OCI-LY3 (cell line): Measurements from ENCODE around the gene SHBG.
A peak's percentile ranks its signal among the peaks of the same experiment; 100 is the strongest.

Experiments
- H2AFZ ChIP-seq: fragments of 200-600, 300-600 bp; shearing (Covaris generic); 2 replicates; pipeline ENCODE4 v1.6.0; 2014; ENCODE audit warnings: antibody characterized with exemption, low read depth, low read length
- H3K27ac ChIP-seq: fragments of 200-600, 300-600 bp; sonication (generic); 2 replicates; pipeline ENCODE4 v1.5.1; 2014; ENCODE audit warnings: mild to moderate bottlenecking, low read length, moderate library complexity, mixed read lengths
- H3K27me3 ChIP-seq: fragments of 200-600, 300-600 bp; sonication (generic); 2 replicates; pipeline ENCODE4 v1.6.1; 2014; ENCODE audit warnings: low read depth, low read length, mixed read lengths
- H3K36me3 ChIP-seq: fragments of 200-600, 300-600 bp; sonication (generic); replicated peaks from 2 replicates; pipeline ENCODE3; 2014; ENCODE audit warnings: low read depth, low read length, mixed read lengths
- H3K4me1 ChIP-seq: fragments of 300-600, 200-600 bp; sonication (generic); 2 replicates; pipeline ENCODE4 v1.6.1; 2014; ENCODE audit warnings: low read length, mixed read lengths
- H3K4me2 ChIP-seq: fragments of 200-600, 300-600 bp; sonication (generic); 2 replicates; pipeline ENCODE4 v1.6.1; 2014; ENCODE audit warnings: low read length, mixed read lengths
- H3K4me3 ChIP-seq: fragments of 300-600, 200-600 bp; sonication (generic); 2 replicates; pipeline ENCODE4 v1.5.1; 2014; ENCODE audit warnings: antibody characterized with exemption, mild to moderate bottlenecking, low read length, moderate library complexity
- H3K79me2 ChIP-seq: fragments of 300-600, 200-600 bp; shearing (Covaris generic); 2 replicates; pipeline ENCODE4 v1.6.1; 2014; ENCODE audit warnings: mild to moderate bottlenecking, low read length, mixed read lengths
- H3K9ac ChIP-seq: fragments of 300-600, 200-600 bp; shearing (Covaris generic); 2 replicates; pipeline ENCODE4 v1.6.0; 2014; ENCODE audit warnings: mild to moderate bottlenecking, low read length, moderate library complexity
- H3K9me3 ChIP-seq: fragments of 200-600, 300-600 bp; shearing (Covaris generic); 2 replicates; pipeline ENCODE4 v1.6.1; 2014; ENCODE audit warnings: low read length, mixed read lengths; ENCODE audit not compliant: insufficient read depth
- H4K20me1 ChIP-seq: fragments of 200-600, 300-600 bp; sonication (generic); 2 replicates; pipeline ENCODE4 v1.6.1; 2016; ENCODE audit warnings: low read length, mixed read lengths; ENCODE audit not compliant: insufficient read depth
- EZH2phosphoT487 ChIP-seq: fragments of 200-600 bp; shearing (Covaris generic); IDR thresholded peaks from 2 replicates; pipeline ENCODE4 v1.6.1; 2018; ENCODE audit warnings: antibody characterized with exemption, mixed run types, low read depth
- TF ChIP-seq, protein P1 (sequence below): fragments of 200-600, 300-600 bp; sonication (generic); IDR thresholded peaks from 2 replicates; pipeline ENCODE4 v1.5.1; 2014; ENCODE audit warnings: antibody characterized with exemption, low read length, low read depth

The SHBG gene

DNA sequence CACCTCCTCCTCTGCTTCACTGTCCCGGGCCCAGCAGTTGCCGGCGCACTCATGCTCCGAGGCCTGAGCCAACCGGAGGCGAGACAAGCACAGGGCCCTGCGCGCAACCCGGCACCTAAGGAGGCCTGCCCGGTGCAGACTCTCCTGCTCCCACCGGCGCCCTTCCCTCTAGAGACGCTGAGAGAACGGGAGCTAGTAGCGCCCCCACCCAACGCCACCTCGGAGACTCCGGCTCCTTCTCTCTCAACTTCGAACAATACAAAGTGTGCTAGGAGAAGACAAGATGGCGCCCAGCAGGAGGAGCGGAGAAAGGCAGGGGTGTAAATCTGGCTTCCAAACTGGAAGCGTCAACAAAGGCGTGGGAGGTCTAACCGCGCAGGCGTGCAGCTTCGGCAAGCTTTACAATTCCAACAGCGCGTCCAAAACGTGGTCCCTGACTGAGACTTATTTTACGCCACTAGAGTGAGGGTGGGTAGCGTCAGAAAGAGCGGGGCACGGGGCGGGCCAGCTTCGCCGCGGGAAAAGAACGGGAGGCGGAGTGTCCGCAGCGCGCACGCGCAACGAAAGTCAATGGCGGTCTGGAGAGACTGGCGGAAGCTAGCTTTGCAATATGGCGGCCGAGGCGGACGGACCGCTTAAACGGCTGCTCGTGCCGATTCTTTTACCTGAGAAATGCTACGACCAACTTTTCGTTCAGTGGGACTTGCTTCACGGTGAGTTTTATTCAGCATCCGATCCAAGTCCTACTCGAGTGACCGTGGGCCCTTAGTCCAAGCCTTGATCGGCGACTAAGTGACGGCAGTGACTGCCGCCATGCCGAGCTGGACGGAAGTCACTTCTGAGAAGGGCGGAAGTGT is 46.5 kb upstream of the SHBG start, which contains the start of gene MPDU1:
TSS of gene MPDU1 (plus strand) at position 600 of the 857 bp plus-strand sequence. CDS start at position 611, 11 bp downstream.
- H3K9me3 ChIP-seq = no peaks in the 10 kb centered on the region
- H2AFZ ChIP-seq = peak within 1 kb of the TSS; percentile 59
- TF ChIP-seq EZH2phosphoT487 = no peak
- TF ChIP-seq, protein P1, sequence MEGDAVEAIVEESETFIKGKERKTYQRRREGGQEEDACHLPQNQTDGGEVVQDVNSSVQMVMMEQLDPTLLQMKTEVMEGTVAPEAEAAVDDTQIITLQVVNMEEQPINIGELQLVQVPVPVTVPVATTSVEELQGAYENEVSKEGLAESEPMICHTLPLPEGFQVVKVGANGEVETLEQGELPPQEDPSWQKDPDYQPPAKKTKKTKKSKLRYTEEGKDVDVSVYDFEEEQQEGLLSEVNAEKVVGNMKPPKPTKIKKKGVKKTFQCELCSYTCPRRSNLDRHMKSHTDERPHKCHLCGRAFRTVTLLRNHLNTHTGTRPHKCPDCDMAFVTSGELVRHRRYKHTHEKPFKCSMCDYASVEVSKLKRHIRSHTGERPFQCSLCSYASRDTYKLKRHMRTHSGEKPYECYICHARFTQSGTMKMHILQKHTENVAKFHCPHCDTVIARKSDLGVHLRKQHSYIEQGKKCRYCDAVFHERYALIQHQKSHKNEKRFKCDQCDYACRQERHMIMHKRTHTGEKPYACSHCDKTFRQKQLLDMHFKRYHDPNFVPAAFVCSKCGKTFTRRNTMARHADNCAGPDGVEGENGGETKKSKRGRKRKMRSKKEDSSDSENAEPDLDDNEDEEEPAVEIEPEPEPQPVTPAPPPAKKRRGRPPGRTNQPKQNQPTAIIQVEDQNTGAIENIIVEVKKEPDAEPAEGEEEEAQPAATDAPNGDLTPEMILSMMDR = no peak
- peak within 1 kb of the TSS; percentile 97 for H3K4me2 ChIP-seq
- H3K36me3 ChIP-seq = peaks cover 23% of the 10 kb centered on the region
- H3K79me2 ChIP-seq = peaks cover 45% of the 10 kb centered on the region
- peak within 1 kb of the TSS; percentile 95 for H3K9ac ChIP-seq
- H3K27ac ChIP-seq = peak within 1 kb of the TSS; percentile 88
- peak within 1 kb of the TSS; percentile 98 for H3K4me3 ChIP-seq
- H4K20me1 ChIP-seq = peaks cover 6% of the 10 kb centered on the region; the same call in 1 of the 2 replicates
- no peaks in the 10 kb centered on the region for H3K27me3 ChIP-seq
- H3K4me1 ChIP-seq = peaks cover 40% of the 10 kb centered on the region

DNA sequence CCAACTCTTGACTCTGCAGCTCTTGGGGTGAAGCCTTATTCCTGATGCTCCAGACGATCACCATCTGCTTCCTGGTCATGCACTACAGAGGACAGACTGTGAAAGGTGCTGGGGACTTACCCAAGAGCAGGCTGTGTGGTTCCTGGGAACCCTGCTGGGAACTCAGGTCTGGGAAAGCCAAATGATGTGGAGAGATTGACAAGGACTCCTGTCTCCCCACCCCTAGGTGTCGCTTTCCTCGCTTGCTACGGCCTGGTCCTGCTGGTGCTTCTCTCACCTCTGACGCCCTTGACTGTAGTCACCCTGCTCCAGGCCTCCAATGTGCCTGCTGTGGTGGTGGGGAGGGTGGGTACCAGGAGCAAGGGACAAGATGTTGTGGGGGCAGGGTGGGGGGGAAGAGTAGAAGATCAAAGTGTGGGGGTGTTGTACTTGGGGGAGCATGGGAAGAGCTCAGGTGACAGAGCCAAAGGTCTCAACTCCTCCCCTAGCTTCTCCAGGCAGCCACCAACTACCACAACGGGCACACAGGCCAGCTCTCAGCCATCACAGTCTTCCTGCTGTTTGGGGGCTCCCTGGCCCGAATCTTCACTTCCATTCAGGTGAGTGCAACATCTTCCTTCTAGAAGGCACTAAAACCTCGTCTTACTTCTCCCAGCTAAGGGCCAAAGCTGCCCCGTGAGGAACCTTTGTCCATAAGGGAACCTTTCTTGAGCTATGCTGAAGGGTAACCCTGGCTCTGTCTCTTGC is 43.1 kb upstream of the SHBG start:
- no peak overlapping the region for H3K4me3 ChIP-seq
- H3K4me1 ChIP-seq = peaks cover 21% of the 10 kb centered on the region

DNA sequence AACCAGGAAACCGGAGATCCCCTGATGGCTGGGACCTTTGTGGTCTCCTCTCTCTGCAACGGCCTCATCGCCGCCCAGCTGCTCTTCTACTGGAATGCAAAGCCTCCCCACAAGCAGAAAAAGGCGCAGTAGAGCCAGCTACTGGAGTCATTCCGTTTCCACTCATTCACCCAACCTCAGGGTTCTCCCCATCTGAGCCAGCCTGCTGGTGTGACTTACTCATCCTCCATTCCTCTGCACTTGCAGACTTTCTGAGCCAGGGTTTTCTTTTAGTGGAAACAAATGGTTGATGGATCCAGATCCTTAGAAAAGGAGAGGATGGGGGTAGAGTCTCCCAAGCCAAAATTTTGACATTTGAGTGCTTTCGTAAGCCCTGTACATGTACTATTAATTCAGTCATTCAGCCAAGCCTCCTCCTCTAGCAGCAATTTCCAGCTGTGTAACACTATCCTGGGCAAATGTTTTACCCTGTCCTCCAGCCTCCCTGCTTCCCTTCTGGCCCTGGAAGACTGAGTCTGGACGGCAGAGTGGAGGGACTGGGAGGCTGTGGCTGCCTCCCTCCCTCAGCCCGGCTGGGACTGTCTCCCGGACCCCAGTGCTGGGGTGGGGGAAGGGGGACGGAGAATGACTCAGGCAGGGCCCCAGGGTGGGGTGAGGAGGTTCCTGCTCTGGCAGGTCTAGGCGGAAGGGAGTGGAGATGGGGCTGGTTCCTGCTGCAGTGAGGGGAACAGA is 42.3 kb upstream of the SHBG start:
- peaks cover 26% of the 10 kb centered on the region for H3K79me2 ChIP-seq
- no peaks in the 10 kb centered on the region for H3K9me3 ChIP-seq
- H3K27me3 ChIP-seq = no peaks in the 10 kb centered on the region
- H3K4me2 ChIP-seq = no peak overlapping the region
- H3K27ac ChIP-seq = no peak overlapping the region
- H4K20me1 ChIP-seq = no peaks in the 10 kb centered on the region
- no peak overlapping the region for H3K4me3 ChIP-seq
- no peak overlapping the region for H2AFZ ChIP-seq
- peaks cover 13% of the 10 kb centered on the region for H3K4me1 ChIP-seq
- no peak for TF ChIP-seq EZH2phosphoT487
- TF ChIP-seq, protein P1 = no peak
- no peak overlapping the region for H3K9ac ChIP-seq
- H3K36me3 ChIP-seq = peaks cover 2% of the 10 kb centered on the region

More for the DNA sequence above, 43.1 kb upstream of the SHBG start:
- Histone ChIP-seq H4K20me1 (no peaks in the 10 kb centered on the region), H2AFZ (no peak overlapping the region), H3K79me2 (peaks cover 33% of the 10 kb centered on the region), H3K27me3 (no peaks in the 10 kb centered on the region), H3K9me3 (no peaks in the 10 kb centered on the region), H3K9ac (no peak overlapping the region), H3K36me3 (peaks cover 10% of the 10 kb centered on the region), H3K27ac (no peak overlapping the region), H3K4me2 (no peak overlapping the region)
- no peak for TF ChIP-seq EZH2phosphoT487
- TF ChIP-seq, protein P1 = peak; percentile 40
